GM21619 (cell line): Measurements from ENCODE around the gene PLA2R1.

Source experiments
- ATAC-seq: cut with Tn5 transposase; IDR thresholded peaks from one replicate; pipeline ENCODE4 v1.9.1; 2021; ENCODE audit not compliant: unreplicated experiment

The PLA2R1 gene

GRCh38 chr2:159938395-159938794 is 124.0 kb downstream of the PLA2R1 start:
- ATAC-seq = no peak

- ATAC-seq = no peak
These were observed 125.9 kb downstream of the PLA2R1 start for GRCh38 chr2:159936471-159936870.

- ATAC-seq = peak; percentile 95
These were observed 128.7 kb downstream of the PLA2R1 start for GRCh38 chr2:159933727-159934049.

GRCh38 chr2:159933040-159933726 is 129.2 kb downstream of the PLA2R1 start:
- no peak for ATAC-seq

DNA sequence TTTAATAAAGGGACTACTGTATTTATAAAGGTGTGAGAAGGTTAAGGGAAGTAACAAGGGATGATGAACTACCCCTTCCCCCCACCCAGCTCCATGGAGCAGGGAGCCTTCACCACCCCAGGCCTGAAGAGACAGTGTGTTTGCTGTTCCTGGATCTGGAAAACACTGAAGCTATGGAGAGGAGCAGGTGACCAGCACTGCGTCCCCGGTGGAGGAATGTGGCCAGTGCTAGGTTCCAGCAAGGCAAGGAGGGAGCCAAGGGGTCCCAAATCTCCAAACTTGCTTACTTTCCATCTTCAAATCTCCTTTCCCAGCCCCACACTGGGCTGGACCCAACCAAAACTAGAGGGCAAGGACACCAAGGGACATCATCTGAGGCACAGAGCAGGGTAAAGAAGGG is 135.7 kb downstream of the PLA2R1 start:
- no peak for ATAC-seq

DNA sequence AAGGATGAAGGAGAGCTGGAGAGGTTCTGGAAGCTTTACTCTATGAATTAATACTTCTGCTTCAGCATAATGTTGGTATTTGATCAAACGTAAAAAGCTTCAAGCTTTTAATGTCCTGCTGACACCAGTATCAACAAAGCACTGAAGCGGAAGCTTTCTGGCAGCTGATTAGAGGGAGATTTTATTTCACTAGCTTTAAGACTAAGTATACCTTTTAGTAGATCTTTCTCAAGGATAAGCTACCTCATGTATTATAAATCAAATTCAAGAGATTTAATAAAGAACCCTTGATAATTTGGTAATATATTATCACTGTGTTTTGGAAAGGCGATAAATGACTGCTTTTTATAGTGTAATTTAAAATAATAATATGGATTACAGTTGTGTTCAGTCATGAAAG is 136.4 kb downstream of the PLA2R1 start:
- ATAC-seq = no peak

DNA sequence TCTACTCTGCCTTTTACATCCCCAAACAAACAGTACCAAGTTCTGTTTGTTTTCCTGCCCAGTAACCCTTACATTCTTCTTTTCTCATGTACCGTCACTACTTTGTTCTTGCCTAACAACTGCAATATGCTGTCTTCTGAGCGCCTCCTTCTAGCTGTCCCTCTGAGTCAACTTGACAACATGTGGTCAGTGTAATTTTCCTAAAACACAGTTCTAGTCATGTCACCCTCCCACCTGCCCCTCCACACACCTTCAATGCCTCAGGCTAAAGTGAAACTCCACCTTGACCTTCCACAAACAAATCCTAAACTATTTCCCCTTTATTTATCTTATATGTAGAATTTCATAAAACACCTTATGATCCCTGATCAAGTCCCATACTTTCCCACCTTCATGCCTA is 139.9 kb downstream of the PLA2R1 start:
- peak; percentile 65 for ATAC-seq

DNA sequence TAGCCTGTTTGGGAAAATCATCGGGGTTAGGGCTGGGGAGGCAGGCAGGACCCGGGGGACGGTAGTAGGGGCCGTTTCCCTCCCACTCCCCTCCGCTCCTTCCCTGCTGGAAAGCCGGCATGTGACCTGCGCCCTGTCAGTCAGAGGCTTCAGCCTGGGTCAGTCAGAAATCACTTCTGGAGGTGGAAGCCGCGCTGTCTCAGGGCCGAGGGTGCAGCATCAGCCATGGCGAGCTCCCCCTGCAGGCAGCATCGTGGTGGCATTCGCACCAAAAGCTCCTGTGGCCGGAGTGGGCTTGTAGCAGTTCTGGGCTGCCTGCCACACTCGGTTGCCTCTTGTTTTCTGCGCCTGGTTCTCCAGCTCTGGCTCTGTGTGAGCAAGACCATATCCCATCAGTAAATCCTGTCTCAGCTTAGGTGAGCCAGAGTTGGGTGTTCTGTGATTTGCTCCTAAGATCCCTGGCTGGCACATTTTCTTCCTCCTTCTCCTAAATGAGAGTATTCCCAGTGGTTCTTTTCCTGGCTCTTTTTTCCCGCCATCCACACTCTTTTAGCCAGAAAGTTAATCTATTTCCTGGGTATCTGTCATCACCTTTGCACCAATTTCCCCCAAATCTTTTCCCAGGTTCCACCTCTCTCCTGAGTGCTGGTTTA is 140.5 kb downstream of the PLA2R1 start:
- ATAC-seq = peak; percentile 92

- ATAC-seq = no peak
These were observed 145.9 kb downstream of the PLA2R1 start for GRCh38 chr2:159916511-159916910.

DNA sequence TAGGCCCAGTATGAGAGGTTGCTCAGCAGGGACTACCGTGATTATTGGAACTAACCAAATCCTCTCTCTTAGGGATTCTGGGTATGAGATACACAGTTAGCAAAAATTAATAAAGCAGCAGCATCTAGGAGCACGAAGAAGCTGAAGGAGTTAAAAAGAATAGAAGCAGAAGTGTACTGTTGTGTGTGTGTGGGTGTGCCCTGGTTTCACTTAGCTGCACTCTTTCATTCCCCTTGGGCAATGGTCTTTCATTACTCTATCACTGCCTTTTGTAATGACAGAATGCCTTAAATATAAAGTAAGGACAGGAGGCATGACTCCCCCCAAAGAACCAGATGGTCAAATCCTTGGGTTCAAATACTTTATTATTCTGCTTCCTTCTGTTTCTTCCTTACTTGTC is 148.5 kb downstream of the PLA2R1 start:
- ATAC-seq = no peak

GRCh38 chr2:159912580-159912979 is 149.8 kb downstream of the PLA2R1 start:
- peak; percentile 55 for ATAC-seq

GRCh38 chr2:159910951-159911350 is 151.5 kb downstream of the PLA2R1 start:
- ATAC-seq = no peak

- ATAC-seq = no peak
These were observed 153.8 kb downstream of the PLA2R1 start for GRCh38 chr2:159908623-159909022.

GRCh38 chr2:159907909-159908308 is 154.5 kb downstream of the PLA2R1 start:
- ATAC-seq = no peak

DNA sequence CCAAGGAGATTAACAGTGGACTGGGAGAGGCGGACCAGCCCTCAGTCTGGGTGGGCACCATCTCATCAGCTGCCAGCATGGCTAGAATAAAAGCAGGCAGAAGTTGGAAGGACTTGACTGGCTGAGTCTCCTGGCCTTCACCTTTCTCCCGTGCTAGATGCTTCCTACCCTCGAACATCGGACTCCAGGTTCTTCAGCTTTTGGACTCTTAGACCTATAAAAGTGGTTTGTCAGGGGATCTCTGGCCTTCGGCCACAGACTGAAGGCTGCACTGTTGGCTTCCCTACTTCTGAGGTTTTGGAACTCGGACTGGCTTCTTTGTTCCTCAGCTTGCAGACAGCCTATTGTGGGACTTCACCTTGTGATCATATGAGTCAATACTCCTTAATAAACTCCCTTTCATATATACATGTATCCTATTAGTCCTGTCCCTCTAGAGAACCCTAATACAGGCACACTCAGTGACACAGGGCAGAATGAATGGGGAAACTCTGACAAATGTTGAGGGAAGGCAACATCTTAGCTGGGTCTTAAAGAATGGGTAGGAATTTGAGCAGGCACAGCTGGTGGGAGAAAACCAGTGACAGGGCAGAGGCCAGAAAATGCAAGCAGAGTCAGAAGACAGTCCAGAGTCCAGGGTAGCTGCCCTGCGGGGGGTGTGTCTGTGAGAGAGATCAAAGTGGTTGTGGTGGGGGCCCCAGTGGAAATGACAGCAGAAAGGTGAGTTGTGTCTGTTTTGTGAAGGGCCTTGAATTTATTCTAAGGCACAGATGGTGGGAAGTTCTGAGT is 156.3 kb downstream of the PLA2R1 start:
- ATAC-seq = no peak

DNA sequence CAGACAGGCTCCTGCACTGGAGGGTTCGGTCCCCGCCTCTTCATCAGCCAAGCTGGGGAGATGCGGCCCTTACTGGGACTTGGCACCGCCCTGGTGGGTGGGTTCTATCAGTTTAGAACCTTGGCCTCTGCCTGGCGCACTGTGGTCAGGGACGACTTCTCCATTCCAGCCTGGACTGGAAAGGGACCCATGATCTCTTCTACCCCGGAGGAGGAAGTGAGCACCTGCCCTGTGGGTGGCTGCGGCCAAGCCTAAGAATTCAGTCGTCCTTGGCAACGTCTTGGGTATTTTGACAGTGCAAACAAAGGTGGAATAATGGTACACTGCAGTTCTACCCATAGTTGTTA is 157.5 kb downstream of the PLA2R1 start:
- ATAC-seq = peak; percentile 46

- ATAC-seq = peak; percentile 81
These were observed 158.1 kb downstream of the PLA2R1 start, which contains the start of gene LY75 for GRCh38 chr2:159904127-159904958. LY75 (minus strand) TSS chr2:159904756.

DNA sequence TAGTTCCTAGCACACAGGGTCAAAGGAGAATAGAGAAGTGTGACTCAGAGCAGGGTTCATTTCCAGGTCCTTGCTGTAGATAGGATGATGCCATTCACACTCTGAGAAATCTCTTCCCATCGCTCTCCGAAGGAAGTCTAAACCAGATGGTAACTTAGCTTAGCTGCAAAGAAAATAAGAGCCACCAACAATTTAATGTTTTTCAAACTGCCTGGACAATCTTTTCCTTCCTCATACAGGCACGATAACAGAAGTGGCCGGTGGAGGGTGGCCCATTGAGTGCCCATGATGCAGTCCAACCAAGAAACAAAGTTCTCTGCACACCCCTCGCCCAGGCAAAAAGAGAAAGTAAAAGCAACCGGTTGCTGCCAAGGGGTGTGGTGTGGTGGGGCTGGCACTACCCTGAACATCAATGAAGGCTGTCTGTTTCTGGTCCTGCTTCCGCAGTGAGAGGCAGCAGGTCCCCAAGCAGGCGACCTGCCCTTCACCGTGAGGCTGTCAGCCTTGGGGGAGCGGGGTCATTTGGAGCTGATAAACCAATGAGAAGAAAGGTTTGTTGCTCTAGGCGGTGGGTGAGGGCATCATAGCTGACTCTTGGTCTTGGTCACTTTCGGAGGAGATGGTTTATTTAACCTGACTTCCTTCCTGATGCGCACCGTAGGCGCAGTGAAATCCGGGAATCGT is 158.8 kb downstream of the PLA2R1 start:
- ATAC-seq = peak; percentile 27

DNA sequence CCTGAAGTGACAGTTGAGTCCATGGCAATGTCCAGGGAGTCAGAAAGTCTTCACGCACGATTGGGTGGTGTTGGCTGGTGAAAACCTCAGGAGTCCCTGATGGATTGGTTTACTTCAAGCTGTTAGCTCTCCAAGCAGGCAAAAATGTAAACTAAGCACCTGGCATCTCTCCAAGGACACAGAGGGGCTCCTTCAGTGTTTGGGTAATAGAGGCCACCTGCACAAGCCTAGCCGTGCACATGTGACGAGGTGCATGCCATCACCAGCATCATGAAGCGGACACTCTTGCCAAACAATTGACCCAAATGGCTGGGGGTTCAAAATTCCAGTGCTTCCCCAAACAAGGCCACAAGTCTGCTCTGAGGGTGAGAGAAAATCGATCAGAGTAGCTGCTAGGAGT is 159.7 kb downstream of the PLA2R1 start:
- ATAC-seq = no peak

- ATAC-seq = no peak
These were observed 162.1 kb downstream of the PLA2R1 start for GRCh38 chr2:159900343-159900742.

DNA sequence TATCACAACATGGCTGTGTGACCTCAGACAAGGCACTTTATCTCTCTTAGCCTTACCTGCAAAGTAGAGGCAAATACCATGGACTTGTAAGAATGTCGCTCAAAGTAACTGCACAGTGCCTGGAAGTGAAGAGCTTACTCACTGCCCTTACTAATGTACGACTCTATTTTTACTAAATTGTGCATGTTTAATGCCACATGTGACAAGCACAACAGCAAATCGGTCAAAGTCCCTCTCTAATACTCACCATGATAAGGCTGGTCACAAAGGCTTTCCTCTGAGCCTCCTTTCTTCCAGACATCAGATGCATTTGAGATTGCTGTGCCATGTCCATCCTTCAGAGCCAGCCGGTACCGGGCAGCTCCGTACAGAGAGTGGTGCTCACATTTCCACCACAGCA is 164.0 kb downstream of the PLA2R1 start:
- ATAC-seq = no peak
